HG02884 (cell line): ENCODE measurements around the gene ZBTB8A.
"Not testable (repeated sequence)": the region's sequence is repeated elsewhere in the genome, so short reads cannot be mapped to it uniquely, and the experiment has no call there.

Source experiments
- ATAC-seq: cut with Tn5 transposase; IDR thresholded peaks from one replicate; pipeline ENCODE4 v1.9.1; 2021; ENCODE audit warnings: mild to moderate bottlenecking, moderate library complexity; ENCODE audit not compliant: unreplicated experiment

Gene ZBTB8A

GRCh38 chr1:32538887-32539583, at the start of gene ZBTB8A:
Gene ZBTB8A, plus strand, starts transcription at chr1:32539427. Its CDS starts 53,505 bp downstream, at chr1:32592932.
- no peak for ATAC-seq

- no peak for ATAC-seq
These were observed 49.3 kb upstream of the ZBTB8A start for GRCh38 chr1:32489774-32490454.

- ATAC-seq: no peak
These were observed 47.8 kb upstream of the ZBTB8A start for GRCh38 chr1:32491386-32491785.

GRCh38 chr1:32494196-32494595, 45.0 kb upstream of the ZBTB8A start:
- ATAC-seq: no peak

- ATAC-seq: no peak
These were observed 44.4 kb upstream of the ZBTB8A start for GRCh38 chr1:32494711-32495337.

GRCh38 chr1:32496127-32496526, 43.1 kb upstream of the ZBTB8A start:
- no peak for ATAC-seq

- ATAC-seq: no peak
These were observed 40.5 kb upstream of the ZBTB8A start for GRCh38 chr1:32498751-32499150.

GRCh38 chr1:32500387-32501209, 38.6 kb upstream of the ZBTB8A start:
- ATAC-seq: no peak

- ATAC-seq: no peak
These were observed 37.4 kb upstream of the ZBTB8A start for GRCh38 chr1:32501865-32502264.

- no peak for ATAC-seq
These were observed 36.1 kb upstream of the ZBTB8A start for GRCh38 chr1:32503153-32503552.

GRCh38 chr1:32507021-32507420, 32.2 kb upstream of the ZBTB8A start:
- ATAC-seq: no peak

GRCh38 chr1:32508761-32509160, 30.5 kb upstream of the ZBTB8A start:
- ATAC-seq: no peak

GRCh38 chr1:32509939-32510338, 29.3 kb upstream of the ZBTB8A start:
- ATAC-seq: no peak

GRCh38 chr1:32516402-32516801, 22.8 kb upstream of the ZBTB8A start:
- no peak for ATAC-seq

- no peak for ATAC-seq
These were observed 20.3 kb upstream of the ZBTB8A start for GRCh38 chr1:32518976-32519375.

GRCh38 chr1:32521165-32521564, 18.1 kb upstream of the ZBTB8A start:
- ATAC-seq: no peak

GRCh38 chr1:32525053-32525452, 14.2 kb upstream of the ZBTB8A start:
- ATAC-seq: no peak

- ATAC-seq: no peak
These were observed 13.4 kb upstream of the ZBTB8A start for GRCh38 chr1:32525661-32526444.

- not testable (repeated sequence) for ATAC-seq
These were observed 10.7 kb upstream of the ZBTB8A start for GRCh38 chr1:32528550-32528949.

- ATAC-seq: no peak
These were observed 5.4 kb upstream of the ZBTB8A start for GRCh38 chr1:32533792-32534327.
